MM.1S (cell line): ENCODE measurements around the gene LRRC8D.

ENCODE experiments used
- DNase-seq: peaks from one replicate; pipeline ENCODE4 v3.0.0-alpha.2; 2015
- H2AFZ ChIP-seq: fragments of 300-600 bp; sonication (generic); 2 replicates; pipeline ENCODE4 v1.6.0; 2016; ENCODE audit warnings: antibody characterized with exemption, low read length
- H3F3A ChIP-seq: fragments of 300-600 bp; sonication (generic); 2 replicates; pipeline ENCODE4 v1.6.1; 2016; ENCODE audit warnings: mild to moderate bottlenecking, antibody characterized with exemption, low read length, moderate library complexity, mixed read lengths; ENCODE audit not compliant: insufficient read depth
- H3K27ac ChIP-seq: fragments of 300-600 bp; sonication (generic); 2 replicates; pipeline ENCODE4 v1.5.1; 2016; ENCODE audit warnings: mild to moderate bottlenecking, low read length
- H3K27me3 ChIP-seq: fragments of 300-600 bp; sonication (generic); replicated peaks from 2 replicates; pipeline ENCODE4 v1.6.0; 2016; ENCODE audit warnings: low read length; ENCODE audit not compliant: insufficient read depth
- H3K36me3 ChIP-seq: fragments of 300-600 bp; sonication (generic); replicated peaks from 2 replicates; pipeline ENCODE4 v1.6.1; 2016; ENCODE audit warnings: mild to moderate bottlenecking, low read length, mixed read lengths; ENCODE audit not compliant: insufficient read depth
- H3K4me1 ChIP-seq: fragments of 300-600 bp; sonication (generic); 2 replicates; pipeline ENCODE4 v1.6.1; 2016; ENCODE audit warnings: low read length, mixed read lengths
- H3K4me2 ChIP-seq: fragments of 300-600 bp; sonication (generic); 2 replicates; pipeline ENCODE4 v1.6.0; 2016; ENCODE audit warnings: low read depth, low read length
- H3K4me3 ChIP-seq: fragments of 300-600 bp; sonication (generic); 2 replicates; pipeline ENCODE4 v1.5.1; 2016; ENCODE audit warnings: low read length, mixed read lengths
- H3K79me2 ChIP-seq: fragments of 300-600 bp; sonication (generic); 2 replicates; pipeline ENCODE4 v1.6.1; 2016; ENCODE audit warnings: mixed run types, low read length, mixed read lengths
- H3K9ac ChIP-seq: fragments of 300-600 bp; sonication (generic); 2 replicates; pipeline ENCODE4 v1.6.1; 2016; ENCODE audit warnings: low read length, mixed read lengths
- H3K9me2 ChIP-seq: fragments of 300-600 bp; sonication (generic); replicated peaks from 2 replicates; pipeline ENCODE4 v1.6.1; 2016; ENCODE audit warnings: mild to moderate bottlenecking, low read length, mixed read lengths; ENCODE audit not compliant: insufficient read depth
- H3K9me3 ChIP-seq: fragments of 300-600 bp; sonication (generic); replicated peaks from 2 replicates; pipeline ENCODE4 v1.6.1; 2016; ENCODE audit warnings: mild to moderate bottlenecking, low read length, mixed read lengths; ENCODE audit not compliant: insufficient read depth
- H4K20me1 ChIP-seq: fragments of 300-600 bp; sonication (generic); 2 replicates; pipeline ENCODE4 v1.6.1; 2016; ENCODE audit warnings: mild to moderate bottlenecking, low read length, moderate library complexity, mixed read lengths; ENCODE audit not compliant: insufficient read depth
- CTCF ChIP-seq: fragments of 300-600 bp; sonication (generic); IDR thresholded peaks from 2 replicates; pipeline ENCODE4 v1.5.1; 2016; ENCODE audit warnings: antibody characterized with exemption, low read length, mixed read lengths
- EZH2 ChIP-seq: fragments of 300-600 bp; sonication (generic); optimal IDR thresholded peaks from 2 replicates; pipeline ENCODE3; 2017; ENCODE audit warnings: low read depth, mild to moderate bottlenecking, antibody characterized with exemption, low read length, mixed read lengths
- EZH2phosphoT487 ChIP-seq: fragments of 300-600 bp; sonication (generic); IDR thresholded peaks from 2 replicates; pipeline ENCODE4 v1.6.1; 2018; ENCODE audit warnings: antibody characterized with exemption, low read length

Gene LRRC8D

DNA sequence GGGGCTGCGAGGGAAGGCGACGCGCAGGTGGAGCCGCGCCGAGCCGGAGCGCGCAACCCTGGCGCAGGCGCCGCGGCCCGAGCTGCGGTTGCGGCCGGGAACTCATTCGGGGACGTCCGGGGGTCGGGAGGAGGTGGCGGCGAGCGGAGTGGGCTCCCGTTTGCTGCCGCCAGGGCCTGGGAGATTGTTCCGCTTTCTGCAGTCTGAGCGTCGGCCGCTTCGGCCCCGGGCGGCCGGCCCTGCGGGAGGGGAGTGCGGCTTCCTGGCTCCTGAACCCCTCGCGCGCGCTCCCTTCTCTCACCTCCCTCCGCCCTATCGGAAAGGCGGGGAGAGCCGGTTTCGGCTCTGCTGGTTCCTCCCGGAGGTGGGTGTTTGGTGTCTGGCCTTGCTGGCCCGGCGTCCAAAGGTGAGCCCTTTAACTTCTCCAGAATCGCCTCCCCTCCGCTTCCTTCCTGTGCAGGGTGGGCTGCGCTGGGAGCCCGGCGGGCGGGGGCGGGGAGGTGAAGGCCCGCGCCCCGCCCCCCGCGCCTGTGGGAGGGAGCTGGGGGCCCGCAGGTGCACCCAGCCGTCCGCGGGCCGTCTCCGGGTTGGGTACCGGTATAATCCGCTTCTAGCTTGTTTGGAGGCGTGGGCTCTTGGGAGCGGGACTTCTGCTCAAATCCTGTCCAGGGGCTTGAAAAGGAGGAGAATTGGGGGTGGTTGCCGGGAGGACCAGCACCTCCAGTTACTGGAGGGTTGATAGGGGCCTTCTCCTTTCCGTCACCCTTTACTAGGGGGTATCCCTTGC is 683 bp downstream of the LRRC8D start:
- H3K27me3 ChIP-seq: no peaks in the 10 kb centered on the region
- DNase-seq: peak; percentile 79

GRCh38 chr1:89822109-89822962 is 1.5 kb downstream of the LRRC8D start:
- peaks cover 6% of the 10 kb centered on the region; the same call in 1 of the 2 replicates for H3K4me1 ChIP-seq
- peak overlapping the region; percentile 76 for H3K27ac ChIP-seq
- peak overlapping the region; percentile 92 for H2AFZ ChIP-seq

More for the DNA sequence above, 683 bp downstream of the LRRC8D start:
- H3K36me3 ChIP-seq: no peaks in the 10 kb centered on the region
- peak overlapping the region; percentile 61 for H3K4me3 ChIP-seq
- peaks cover 10% of the 10 kb centered on the region; the same call in 1 of the 2 replicates for H3F3A ChIP-seq
- H3K4me2 ChIP-seq: peak overlapping the region; percentile 93
- no peaks in the 10 kb centered on the region for H4K20me1 ChIP-seq
- peak overlapping the region; percentile 76 for H3K9ac ChIP-seq
- no peaks in the 10 kb centered on the region for H3K9me2 ChIP-seq
- H3K27ac ChIP-seq: peak overlapping the region; percentile 76
- peaks cover 6% of the 10 kb centered on the region; the same call in 1 of the 2 replicates for H3K4me1 ChIP-seq
- no peaks in the 10 kb centered on the region for H3K9me3 ChIP-seq
- H3K79me2 ChIP-seq: no peaks in the 10 kb centered on the region
- peak overlapping the region; percentile 92 for H2AFZ ChIP-seq
- TF ChIP-seq EZH2 (no peak), CTCF (no peak), EZH2phosphoT487 (no peak)

More at GRCh38 chr1:89822109-89822962, 1.5 kb downstream of the LRRC8D start:
- peaks cover 10% of the 10 kb centered on the region; the same call in 1 of the 2 replicates for H3F3A ChIP-seq
- H4K20me1 ChIP-seq: no peaks in the 10 kb centered on the region
- H3K9ac ChIP-seq: peak overlapping the region; percentile 76
- H3K9me2 ChIP-seq: no peaks in the 10 kb centered on the region
- H3K9me3 ChIP-seq: no peaks in the 10 kb centered on the region
- no peak for DNase-seq
- H3K4me2 ChIP-seq: peak overlapping the region; percentile 93
- TF ChIP-seq EZH2 (no peak), CTCF (no peak), EZH2phosphoT487 (no peak)
- H3K4me3 ChIP-seq: peak overlapping the region; percentile 61
- H3K36me3 ChIP-seq: no peaks in the 10 kb centered on the region
- no peaks in the 10 kb centered on the region for H3K27me3 ChIP-seq
- no peaks in the 10 kb centered on the region for H3K79me2 ChIP-seq
